Measurements from ENCODE around the gene MED26.
A peak's percentile ranks its signal among the peaks of the same experiment; 100 is the strongest.

The MED26 gene

GRCh38 chr19:16649734-16650133 is 21.7 kb upstream of the MED26 start:
- DNase-seq (ENCODE audit: low read depth) = no peak

- no peak for DNase-seq (ENCODE audit: low read depth)
Measured at GRCh38 chr19:16645140-16645539, 17.1 kb upstream of the MED26 start.

GRCh38 chr19:16641695-16642094 is 13.7 kb upstream of the MED26 start:
- no peak for DNase-seq (ENCODE audit: low read depth)

- no peak for DNase-seq (ENCODE audit: low read depth)
Measured at GRCh38 chr19:16640951-16641350, 12.9 kb upstream of the MED26 start.

GRCh38 chr19:16638666-16639065 is 10.7 kb upstream of the MED26 start:
- DNase-seq (ENCODE audit: low read depth) = no peak

GRCh38 chr19:16637535-16637934 is 9.5 kb upstream of the MED26 start:
- no peak for DNase-seq (ENCODE audit: low read depth)

- DNase-seq (ENCODE audit: low read depth) = no peak
Measured at GRCh38 chr19:16631465-16631864, 3.5 kb upstream of the MED26 start.

- DNase-seq (ENCODE audit: low read depth) = peak; percentile 27
Measured at GRCh38 chr19:16628984-16629691, 1.1 kb upstream of the MED26 start.

GRCh38 chr19:16627928-16628182 is 149 bp downstream of the MED26 start:
- no peak for DNase-seq (ENCODE audit: low read depth)

GRCh38 chr19:16627193-16627927 is 644 bp downstream of the MED26 start:
- DNase-seq (ENCODE audit: low read depth) = no peak

- no peak for DNase-seq (ENCODE audit: low read depth)
Measured at GRCh38 chr19:16626796-16627192, 1.2 kb downstream of the MED26 start.

GRCh38 chr19:16625163-16625958 is 2.6 kb downstream of the MED26 start:
- no peak for DNase-seq (ENCODE audit: low read depth)

GRCh38 chr19:16624236-16624635 is 3.8 kb downstream of the MED26 start:
- DNase-seq (ENCODE audit: low read depth) = no peak

- DNase-seq (ENCODE audit: low read depth) = no peak
Measured at GRCh38 chr19:16623576-16623975, 4.4 kb downstream of the MED26 start.

GRCh38 chr19:16623066-16623465 is 4.9 kb downstream of the MED26 start:
- DNase-seq (ENCODE audit: low read depth) = no peak

GRCh38 chr19:16621165-16621800 is 6.7 kb downstream of the MED26 start:
- no peak for DNase-seq (ENCODE audit: low read depth)

- no peak for DNase-seq (ENCODE audit: low read depth)
Measured at GRCh38 chr19:16620584-16620983, 7.4 kb downstream of the MED26 start.

- no peak for DNase-seq (ENCODE audit: low read depth)
Measured at GRCh38 chr19:16620018-16620417, 8.0 kb downstream of the MED26 start.

GRCh38 chr19:16619457-16619856 is 8.5 kb downstream of the MED26 start:
- DNase-seq (ENCODE audit: low read depth) = no peak

- DNase-seq (ENCODE audit: low read depth) = no peak
Measured at GRCh38 chr19:16618248-16618647, 9.8 kb downstream of the MED26 start.

GRCh38 chr19:16615808-16616207 is 12.2 kb downstream of the MED26 start:
- no peak for DNase-seq (ENCODE audit: low read depth)

- no peak for DNase-seq (ENCODE audit: low read depth)
Measured at GRCh38 chr19:16614941-16615340, 13.1 kb downstream of the MED26 start.

- no peak for DNase-seq (ENCODE audit: low read depth)
Measured at GRCh38 chr19:16613841-16614240, 14.2 kb downstream of the MED26 start.

Data from GM04503 (cell line).